ENCODE results near the gene SMIM32. TPM values are rescaled to one million over a fixed set of nuclear protein-coding genes. Genes with fewer than 3 reads are reported as not detected.

Gene SMIM32
- total and polyA plus RNA-seq, 2 donors (not counting 3 experiments of a cell fraction or from before 2014, with no cell fraction given), result not detected

GRCh38 chr5:136236479-136237083 lies 43.6 kb upstream of the SMIM32 start:
- intact Hi-C loops (cut with micrococcal nuclease) (no loop called here), dilution Hi-C loops (cut with MboI; ENCODE audit: extremely low pct_ligation_motif_present, low sequenced_read_pairs) (no loop called here)
- H3K4me1 ChIP-seq (ENCODE audit: control insufficient read depth, extremely low read depth, insufficient read depth, low read length), result no peaks in the 10 kb centered on the region
- TF ChIP-seq CTCF (IDR thresholded peaks at IDR 0.05; ENCODE audit: extremely low read depth in 1 of 2, insufficient read depth in 1 of 2, low read depth in 1 of 2, low read length in 2 of 2) (no peak), POLR2A (IDR thresholded peaks at IDR 0.05; ENCODE audit: low read depth, low read length) (no peak), FOS (IDR thresholded peaks at IDR 0.05; ENCODE audit: borderline replicate concordance, insufficient read depth, low read length) (no peak), MAX (IDR thresholded peaks at IDR 0.05; ENCODE audit: insufficient read depth, insufficient read length) (no peak), EZH2 (IDR thresholded peaks at IDR 0.05; ENCODE audit: borderline replicate concordance, low read depth, low read length, severe bottlenecking) (no peak), MYC (IDR thresholded peaks at IDR 0.05; ENCODE audit: low read depth, low read length) (no peak), POLR2AphosphoS5 (IDR thresholded peaks at IDR 0.05; ENCODE audit: insufficient read depth, low read depth, low read length) (no peak), JUN (IDR thresholded peaks at IDR 0.05; ENCODE audit: borderline replicate concordance, insufficient read depth, insufficient read length, low read depth) (no peak), GATA2 (IDR thresholded peaks at IDR 0.05; ENCODE audit: insufficient read depth, insufficient read length, low read depth, low read length) (no peak)
- H3K9me1 ChIP-seq (replicated peaks; ENCODE audit: control insufficient read depth, extremely low read depth, insufficient read depth, low read length), result no peaks in the 10 kb centered on the region
- FAIRE-seq (no peak), DNase-seq (ENCODE audit: low read depth, low spot score) (no peak)
- no TSS peak for BruUV-seq (replicated peaks)
- ChIA-PET POLR2A (no interaction called here), CTCF (no interaction called here)
- H3K4me3 ChIP-seq (replicated peaks in 1 of 3; ENCODE audit: insufficient read depth in 1 of 3, low read depth in 1 of 3, low read length in 3 of 3), result no peak overlapping the region
- no peak overlapping the region for H3K4me2 ChIP-seq (ENCODE audit: insufficient read depth, low read length)
- H3K36me3 ChIP-seq (ENCODE audit: control insufficient read depth in 2 of 2, extremely low read depth in 1 of 2, insufficient read depth in 2 of 2, low read length in 2 of 2), result no peaks in the 10 kb centered on the region
- H3K9me3 ChIP-seq (replicated peaks; ENCODE audit: control insufficient read depth, insufficient read depth, low read length), result no peaks in the 10 kb centered on the region
- no peak overlapping the region for H3K9ac ChIP-seq (replicated peaks; ENCODE audit: extremely low read depth, insufficient read depth, low read length)
- no peak overlapping the region for H3K27ac ChIP-seq (ENCODE audit: insufficient read depth, low read depth, low read length)
- H4K20me1 ChIP-seq (replicated peaks; ENCODE audit: control insufficient read depth, extremely low read depth, insufficient read depth, low read length), result no peaks in the 10 kb centered on the region
- H3K79me2 ChIP-seq (ENCODE audit: control insufficient read depth, insufficient read depth, low read length), result no peaks in the 10 kb centered on the region
- H3K27me3 ChIP-seq (ENCODE audit: control insufficient read depth in 2 of 2, insufficient read depth in 2 of 2, low read length in 2 of 2), result peaks cover 2% of the 10 kb centered on the region in 2 experiments
- H2AFZ ChIP-seq (ENCODE audit: low read depth, low read length), result no peak overlapping the region

All from endothelial cell of umbilical vein (primary cell).